ENCODE data around the gene OSCAR.

OSCAR gene

GRCh38 chr19:54100561-54100960 is at the start of gene OSCAR:
TSS of gene OSCAR (minus strand) at chr19:54100803. CDS start at chr19:54100792, 11 bp downstream.
- no peak for DNase-seq

GRCh38 chr19:54149021-54149812 is 48.6 kb upstream of the OSCAR start:
- DNase-seq = no peak

- DNase-seq = no peak
These were observed 47.6 kb upstream of the OSCAR start for GRCh38 chr19:54148158-54148557.

GRCh38 chr19:54147676-54148075 is 47.1 kb upstream of the OSCAR start:
- DNase-seq = no peak

- no peak for DNase-seq
These were observed 45.0 kb upstream of the OSCAR start for GRCh38 chr19:54145541-54146158.

- no peak for DNase-seq
These were observed 41.7 kb upstream of the OSCAR start for GRCh38 chr19:54142166-54142780.

- DNase-seq = no peak
These were observed 40.8 kb upstream of the OSCAR start for GRCh38 chr19:54141356-54141755.

- DNase-seq = peak in 1 of 3 experiments; percentile 24
These were observed 38.1 kb upstream of the OSCAR start for GRCh38 chr19:54138489-54139256.

GRCh38 chr19:54137699-54138488 is 37.3 kb upstream of the OSCAR start, which contains the start of gene CNOT3:
TSS of gene CNOT3 (plus strand) at chr19:54137762. CDS start at chr19:54142979, 5,217 bp downstream.
- DNase-seq = peak in 2 of 3 experiments; percentile 39 to 44

GRCh38 chr19:54136864-54137698 is 36.5 kb upstream of the OSCAR start:
- DNase-seq = peak; percentile 99 to 100 (median 100)

- DNase-seq = peak in 1 of 3 experiments; percentile 74
These were observed 35.7 kb upstream of the OSCAR start for GRCh38 chr19:54136086-54136863.

GRCh38 chr19:54133957-54134590 is 33.5 kb upstream of the OSCAR start:
- DNase-seq = no peak

GRCh38 chr19:54133312-54133956 is 32.8 kb upstream of the OSCAR start:
- peak in 2 of 3 experiments; percentile 80 to 87 for DNase-seq

- DNase-seq = no peak
These were observed 29.0 kb upstream of the OSCAR start for GRCh38 chr19:54129617-54129996.

- DNase-seq = no peak
These were observed 28.4 kb upstream of the OSCAR start for GRCh38 chr19:54128796-54129616.

- no peak for DNase-seq
These were observed 27.8 kb upstream of the OSCAR start for GRCh38 chr19:54128441-54128725.

- DNase-seq = no peak
These were observed 27.3 kb upstream of the OSCAR start for GRCh38 chr19:54127688-54128440.

GRCh38 chr19:54125713-54126112 is 25.1 kb upstream of the OSCAR start:
- DNase-seq = no peak

All from NCI-H1417 (cell line).